ENCODE results near the gene ZMYND10. TPM values are rescaled to one million over a fixed set of nuclear protein-coding genes. Genes with fewer than 3 reads are reported as not detected.

Gene ZMYND10
- total and polyA plus RNA-seq, 9 of the 15 experiments (the other 6 are each of a cell fraction or from before 2014, with no cell fraction given) = 0.20 to 2.8 (median 0.70) TPM

DNA sequence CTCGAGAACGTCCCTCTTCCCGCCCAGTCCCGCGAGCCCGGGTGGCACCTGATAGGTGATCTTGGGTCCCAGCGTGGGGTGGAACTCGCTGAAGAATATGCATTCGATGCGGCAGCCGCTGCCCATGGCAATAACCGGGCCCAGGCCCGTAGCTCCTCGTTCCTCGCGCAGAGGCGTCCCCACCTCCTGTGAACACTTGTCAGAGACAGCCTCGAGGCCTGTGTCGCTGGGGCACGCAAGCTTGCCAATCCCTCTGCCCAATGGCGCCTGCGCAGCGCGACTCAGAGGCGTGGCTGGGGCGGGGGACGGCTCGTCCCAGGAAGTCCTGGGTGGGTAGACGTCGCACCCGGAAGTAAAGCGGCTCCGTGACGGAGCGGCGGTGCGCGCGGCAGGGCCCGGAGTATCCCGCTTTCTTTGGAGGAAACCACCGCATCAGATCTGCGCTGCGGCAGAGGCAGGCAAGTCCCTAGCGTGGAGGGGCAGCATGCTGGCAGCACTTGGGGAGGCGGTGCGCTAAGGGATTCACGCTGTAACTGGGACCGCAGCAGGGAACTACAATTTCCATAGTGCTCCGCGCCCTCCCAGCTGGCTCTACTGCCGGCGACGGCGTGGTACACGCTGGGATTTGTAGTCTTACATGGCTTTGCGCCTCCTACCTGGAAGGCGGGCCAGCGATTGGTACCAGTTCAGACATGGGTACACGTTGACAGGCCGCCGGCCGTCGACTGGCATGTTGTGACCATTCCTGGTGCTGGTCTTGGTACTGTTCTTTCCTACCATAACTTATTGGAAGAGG lies 5.2 kb upstream of the ZMYND10 start, which contains the start of the genes CYB561D2 and NPRL2 (continued):
- TF ChIP-seq, protein P1, sequence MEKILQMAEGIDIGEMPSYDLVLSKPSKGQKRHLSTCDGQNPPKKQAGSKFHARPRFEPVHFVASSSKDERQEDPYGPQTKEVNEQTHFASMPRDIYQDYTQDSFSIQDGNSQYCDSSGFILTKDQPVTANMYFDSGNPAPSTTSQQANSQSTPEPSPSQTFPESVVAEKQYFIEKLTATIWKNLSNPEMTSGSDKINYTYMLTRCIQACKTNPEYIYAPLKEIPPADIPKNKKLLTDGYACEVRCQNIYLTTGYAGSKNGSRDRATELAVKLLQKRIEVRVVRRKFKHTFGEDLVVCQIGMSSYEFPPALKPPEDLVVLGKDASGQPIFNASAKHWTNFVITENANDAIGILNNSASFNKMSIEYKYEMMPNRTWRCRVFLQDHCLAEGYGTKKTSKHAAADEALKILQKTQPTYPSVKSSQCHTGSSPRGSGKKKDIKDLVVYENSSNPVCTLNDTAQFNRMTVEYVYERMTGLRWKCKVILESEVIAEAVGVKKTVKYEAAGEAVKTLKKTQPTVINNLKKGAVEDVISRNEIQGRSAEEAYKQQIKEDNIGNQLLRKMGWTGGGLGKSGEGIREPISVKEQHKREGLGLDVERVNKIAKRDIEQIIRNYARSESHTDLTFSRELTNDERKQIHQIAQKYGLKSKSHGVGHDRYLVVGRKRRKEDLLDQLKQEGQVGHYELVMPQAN (IDR thresholded peaks at IDR 0.05; ENCODE audit: borderline replicate concordance) = peak; percentile 81; the same call in 1 of the 2 replicates
- TF ChIP-seq DNMT1 (IDR thresholded peaks at IDR 0.05) (no peak), ZFP30 (CRISPR knock-in tag; IDR thresholded peaks at IDR 0.05; ENCODE audit: borderline replicate concordance) (no peak), ZBTB7A (IDR thresholded peaks at IDR 0.05; ENCODE audit: borderline replicate concordance, control insufficient read depth, low read depth, low read length) (no peak), SRSF7 (optimal IDR thresholded peaks at IDR 0.05; ENCODE audit: low read depth, low read length) (no peak), KAT2B (IDR thresholded peaks at IDR 0.05; ENCODE audit: low read depth, low read length) (no peak), PTBP1 (IDR thresholded peaks at IDR 0.05; ENCODE audit: low read depth, low read length) (no peak), RBM34 (IDR thresholded peaks at IDR 0.05; ENCODE audit: borderline replicate concordance, insufficient read depth, low read length) (no peak), ZNF134 (CRISPR knock-in tag; conservative IDR thresholded peaks at IDR 0.05) (peak; percentile 70; the same call in 1 of the 2 replicates), PHTF2 (CRISPR knock-in tag; IDR thresholded peaks at IDR 0.05) (no peak), CREBBP (IDR thresholded peaks at IDR 0.05; ENCODE audit: low read depth, low read length) (no peak), HMG20B (CRISPR knock-in tag; IDR thresholded peaks at IDR 0.05) (no peak)
- TF ChIP-seq, protein P2, sequence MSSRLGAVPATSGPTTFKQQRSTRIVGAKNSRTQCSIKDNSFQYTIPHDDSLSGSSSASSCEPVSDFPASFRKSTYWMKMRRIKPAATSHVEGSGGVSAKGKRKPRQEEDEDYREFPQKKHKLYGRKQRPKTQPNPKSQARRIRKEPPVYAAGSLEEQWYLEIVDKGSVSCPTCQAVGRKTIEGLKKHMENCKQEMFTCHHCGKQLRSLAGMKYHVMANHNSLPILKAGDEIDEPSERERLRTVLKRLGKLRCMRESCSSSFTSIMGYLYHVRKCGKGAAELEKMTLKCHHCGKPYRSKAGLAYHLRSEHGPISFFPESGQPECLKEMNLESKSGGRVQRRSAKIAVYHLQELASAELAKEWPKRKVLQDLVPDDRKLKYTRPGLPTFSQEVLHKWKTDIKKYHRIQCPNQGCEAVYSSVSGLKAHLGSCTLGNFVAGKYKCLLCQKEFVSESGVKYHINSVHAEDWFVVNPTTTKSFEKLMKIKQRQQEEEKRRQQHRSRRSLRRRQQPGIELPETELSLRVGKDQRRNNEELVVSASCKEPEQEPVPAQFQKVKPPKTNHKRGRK (tag; IDR thresholded peaks at IDR 0.05) = no peak
- TF ChIP-seq, protein P3, sequence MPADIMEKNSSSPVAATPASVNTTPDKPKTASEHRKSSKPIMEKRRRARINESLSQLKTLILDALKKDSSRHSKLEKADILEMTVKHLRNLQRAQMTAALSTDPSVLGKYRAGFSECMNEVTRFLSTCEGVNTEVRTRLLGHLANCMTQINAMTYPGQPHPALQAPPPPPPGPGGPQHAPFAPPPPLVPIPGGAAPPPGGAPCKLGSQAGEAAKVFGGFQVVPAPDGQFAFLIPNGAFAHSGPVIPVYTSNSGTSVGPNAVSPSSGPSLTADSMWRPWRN (IDR thresholded peaks at IDR 0.05; ENCODE audit: low read depth) = no peak
- TF ChIP-seq, protein P4, sequence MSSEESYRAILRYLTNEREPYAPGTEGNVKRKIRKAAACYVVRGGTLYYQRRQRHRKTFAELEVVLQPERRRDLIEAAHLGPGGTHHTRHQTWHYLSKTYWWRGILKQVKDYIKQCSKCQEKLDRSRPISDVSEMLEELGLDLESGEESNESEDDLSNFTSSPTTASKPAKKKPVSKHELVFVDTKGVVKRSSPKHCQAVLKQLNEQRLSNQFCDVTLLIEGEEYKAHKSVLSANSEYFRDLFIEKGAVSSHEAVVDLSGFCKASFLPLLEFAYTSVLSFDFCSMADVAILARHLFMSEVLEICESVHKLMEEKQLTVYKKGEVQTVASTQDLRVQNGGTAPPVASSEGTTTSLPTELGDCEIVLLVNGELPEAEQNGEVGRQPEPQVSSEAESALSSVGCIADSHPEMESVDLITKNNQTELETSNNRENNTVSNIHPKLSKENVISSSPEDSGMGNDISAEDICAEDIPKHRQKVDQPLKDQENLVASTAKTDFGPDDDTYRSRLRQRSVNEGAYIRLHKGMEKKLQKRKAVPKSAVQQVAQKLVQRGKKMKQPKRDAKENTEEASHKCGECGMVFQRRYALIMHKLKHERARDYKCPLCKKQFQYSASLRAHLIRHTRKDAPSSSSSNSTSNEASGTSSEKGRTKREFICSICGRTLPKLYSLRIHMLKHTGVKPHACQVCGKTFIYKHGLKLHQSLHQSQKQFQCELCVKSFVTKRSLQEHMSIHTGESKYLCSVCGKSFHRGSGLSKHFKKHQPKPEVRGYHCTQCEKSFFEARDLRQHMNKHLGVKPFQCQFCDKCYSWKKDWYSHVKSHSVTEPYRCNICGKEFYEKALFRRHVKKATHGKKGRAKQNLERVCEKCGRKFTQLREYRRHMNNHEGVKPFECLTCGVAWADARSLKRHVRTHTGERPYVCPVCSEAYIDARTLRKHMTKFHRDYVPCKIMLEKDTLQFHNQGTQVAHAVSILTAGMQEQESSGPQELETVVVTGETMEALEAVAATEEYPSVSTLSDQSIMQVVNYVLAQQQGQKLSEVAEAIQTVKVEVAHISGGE (CRISPR knock-in tag; IDR thresholded peaks at IDR 0.05) = peak; percentile 39 to 91 (median 62); a peak in 3 of 6 replicates
- TF ChIP-seq, protein P5, sequence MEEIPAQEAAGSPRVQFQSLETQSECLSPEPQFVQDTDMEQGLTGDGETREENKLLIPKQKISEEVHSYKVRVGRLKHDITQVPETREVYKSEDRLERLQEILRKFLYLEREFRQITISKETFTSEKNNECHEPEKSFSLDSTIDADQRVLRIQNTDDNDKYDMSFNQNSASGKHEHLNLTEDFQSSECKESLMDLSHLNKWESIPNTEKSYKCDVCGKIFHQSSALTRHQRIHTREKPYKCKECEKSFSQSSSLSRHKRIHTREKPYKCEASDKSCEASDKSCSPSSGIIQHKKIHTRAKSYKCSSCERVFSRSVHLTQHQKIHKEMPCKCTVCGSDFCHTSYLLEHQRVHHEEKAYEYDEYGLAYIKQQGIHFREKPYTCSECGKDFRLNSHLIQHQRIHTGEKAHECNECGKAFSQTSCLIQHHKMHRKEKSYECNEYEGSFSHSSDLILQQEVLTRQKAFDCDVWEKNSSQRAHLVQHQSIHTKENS (CRISPR knock-in tag; IDR thresholded peaks at IDR 0.05) = no peak

Data from K562 (cell line).